ENCODE data around the gene CFAP157. TPM values are rescaled to one million over a fixed set of nuclear protein-coding genes. Genes with fewer than 3 reads are reported as not detected.

CFAP157 gene
- total and polyA plus RNA-seq, 2 donors (not counting 1 experiment from before 2014, with no cell fraction given) = under 0.01 TPM; not detected in 1

- Histone ChIP-seq H4K20me1 (ENCODE audit: control insufficient read depth, extremely low read depth, insufficient read depth, low read length) (no peaks in the 10 kb centered on the region), H3K9ac (ENCODE audit: insufficient read depth, low read length) (no peak overlapping the region), H3K79me2 (ENCODE audit: control insufficient read depth, insufficient read depth, low read length) (no peaks in the 10 kb centered on the region), H3K36me3 (ENCODE audit: control insufficient read depth, insufficient read depth, low read length) (peaks cover 3% of the 10 kb centered on the region), H2AFZ (ENCODE audit: low read length) (no peak overlapping the region), H3K27ac (ENCODE audit: insufficient read depth, low read length) (no peak overlapping the region), H3K4me2 (ENCODE audit: extremely low read depth, insufficient read depth, low read length) (no peak overlapping the region), H3K4me1 (ENCODE audit: control insufficient read depth, extremely low read depth, insufficient read depth, low read length) (peaks cover 9% of the 10 kb centered on the region), H3K9me3 (ENCODE audit: control insufficient read depth, insufficient read depth, low read depth, low read length) (no peaks in the 10 kb centered on the region), H3K4me3 (replicated peaks in 1 of 4; ENCODE audit: control extremely low read depth in 1 of 4, insufficient read depth in 1 of 4, low read depth in 3 of 4, low read length in 4 of 4) (no peak overlapping the region), H3K27me3 (ENCODE audit: control insufficient read depth, insufficient read depth, low read length) (no peaks in the 10 kb centered on the region)
- TF ChIP-seq EZH2 (IDR thresholded peaks at IDR 0.05; ENCODE audit: low read length, missing control alignments) (no peak), CTCF (conservative IDR thresholded peaks at IDR 0.05 in 1 of 2, IDR thresholded peaks at IDR 0.05 in 1 of 2; ENCODE audit: low read depth in 1 of 2, low read length in 2 of 2) (no peak)
- DNase-seq (ENCODE audit: low read depth in 2 of 2) = no peak
These were observed 25.1 kb downstream of the CFAP157 start for GRCh38 chr9:127731938-127732337.

DNA sequence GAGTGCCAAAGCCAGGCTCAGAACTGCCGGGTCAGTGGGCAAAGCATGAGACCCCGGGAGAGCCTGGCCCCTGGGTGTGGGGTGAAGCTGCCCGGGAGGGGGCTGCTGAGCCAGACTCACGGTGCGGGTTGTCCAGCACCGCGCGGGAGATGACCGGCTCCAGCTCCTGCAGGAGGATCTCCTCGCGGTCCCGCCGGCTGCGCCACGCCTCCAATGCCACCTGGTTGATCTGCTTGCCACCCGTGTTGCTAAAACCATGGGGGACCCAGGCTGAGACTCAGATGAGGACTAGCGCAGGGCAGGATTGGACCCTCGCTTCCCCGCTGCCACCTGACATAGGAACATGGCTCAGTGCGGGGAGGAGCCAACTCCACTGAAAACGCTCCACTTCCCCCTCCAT, 25.7 kb downstream of the CFAP157 start:
- H3K4me2 ChIP-seq (ENCODE audit: extremely low read depth, insufficient read depth, low read length) = no peak overlapping the region

DNA sequence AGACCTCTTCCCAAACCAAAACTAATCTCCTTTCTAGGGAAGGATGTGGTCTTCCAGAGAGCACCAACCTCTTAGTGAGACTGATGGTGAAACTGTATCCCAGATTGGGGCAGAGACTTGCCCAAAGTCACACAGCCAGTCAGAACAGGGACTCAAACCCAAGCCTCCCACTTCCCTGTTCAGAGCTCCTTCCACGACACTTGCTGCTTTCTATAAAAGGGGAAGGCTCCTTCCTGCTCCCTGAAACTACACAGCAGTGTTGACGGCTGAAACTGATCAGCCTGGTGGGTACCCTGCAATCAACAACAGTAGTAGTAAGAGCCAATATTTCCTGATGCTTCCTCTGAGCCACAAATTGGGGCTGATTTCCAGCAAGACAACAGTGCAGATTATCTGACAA, 26.8 kb downstream of the CFAP157 start:
- H3K79me2 ChIP-seq (ENCODE audit: control insufficient read depth, insufficient read depth, low read length) = no peaks in the 10 kb centered on the region
- H4K20me1 ChIP-seq (ENCODE audit: control insufficient read depth, extremely low read depth, insufficient read depth, low read length) = no peaks in the 10 kb centered on the region
- DNase-seq (ENCODE audit: low read depth in 2 of 2) = no peak
- peaks cover 9% of the 10 kb centered on the region for H3K4me1 ChIP-seq (ENCODE audit: control insufficient read depth, extremely low read depth, insufficient read depth, low read length)
- H3K9ac ChIP-seq (ENCODE audit: insufficient read depth, low read length) = no peak overlapping the region
- no peak overlapping the region for H3K4me3 ChIP-seq (replicated peaks in 1 of 4; ENCODE audit: control extremely low read depth in 1 of 4, insufficient read depth in 1 of 4, low read depth in 3 of 4, low read length in 4 of 4)
- no peak for TF ChIP-seq EZH2 (IDR thresholded peaks at IDR 0.05; ENCODE audit: low read length, missing control alignments)
- TF ChIP-seq CTCF (conservative IDR thresholded peaks at IDR 0.05 in 1 of 2, IDR thresholded peaks at IDR 0.05 in 1 of 2; ENCODE audit: low read depth in 1 of 2, low read length in 2 of 2) = no peak
- no peak overlapping the region for H3K4me2 ChIP-seq (ENCODE audit: extremely low read depth, insufficient read depth, low read length)
- H3K9me3 ChIP-seq (ENCODE audit: control insufficient read depth, insufficient read depth, low read depth, low read length) = no peaks in the 10 kb centered on the region
- H3K27ac ChIP-seq (ENCODE audit: insufficient read depth, low read length) = no peak overlapping the region
- H3K27me3 ChIP-seq (ENCODE audit: control insufficient read depth, insufficient read depth, low read length) = no peaks in the 10 kb centered on the region
- H2AFZ ChIP-seq (ENCODE audit: low read length) = no peak overlapping the region
- H3K36me3 ChIP-seq (ENCODE audit: control insufficient read depth, insufficient read depth, low read length) = peaks cover 3% of the 10 kb centered on the region

More for the DNA sequence above, 25.7 kb downstream of the CFAP157 start:
- no peak for DNase-seq (ENCODE audit: low read depth in 2 of 2)
- Histone ChIP-seq H4K20me1 (ENCODE audit: control insufficient read depth, extremely low read depth, insufficient read depth, low read length) (no peaks in the 10 kb centered on the region), H3K9ac (ENCODE audit: insufficient read depth, low read length) (no peak overlapping the region), H3K4me1 (ENCODE audit: control insufficient read depth, extremely low read depth, insufficient read depth, low read length) (peaks cover 9% of the 10 kb centered on the region), H3K27me3 (ENCODE audit: control insufficient read depth, insufficient read depth, low read length) (no peaks in the 10 kb centered on the region), H3K27ac (ENCODE audit: insufficient read depth, low read length) (no peak overlapping the region), H2AFZ (ENCODE audit: low read length) (no peak overlapping the region), H3K36me3 (ENCODE audit: control insufficient read depth, insufficient read depth, low read length) (peaks cover 3% of the 10 kb centered on the region), H3K79me2 (ENCODE audit: control insufficient read depth, insufficient read depth, low read length) (no peaks in the 10 kb centered on the region), H3K4me3 (replicated peaks in 1 of 4; ENCODE audit: control extremely low read depth in 1 of 4, insufficient read depth in 1 of 4, low read depth in 3 of 4, low read length in 4 of 4) (no peak overlapping the region), H3K9me3 (ENCODE audit: control insufficient read depth, insufficient read depth, low read depth, low read length) (no peaks in the 10 kb centered on the region)
- no peak for TF ChIP-seq CTCF (conservative IDR thresholded peaks at IDR 0.05 in 1 of 2, IDR thresholded peaks at IDR 0.05 in 1 of 2; ENCODE audit: low read depth in 1 of 2, low read length in 2 of 2)
- TF ChIP-seq EZH2 (IDR thresholded peaks at IDR 0.05; ENCODE audit: low read length, missing control alignments) = no peak

Measured in fibroblast of lung (primary cell).